ENCODE data around the gene LEUTX. TPM values are rescaled to one million over a fixed set of nuclear protein-coding genes. Genes with fewer than 3 reads are reported as not detected.

LEUTX gene
- total and polyA plus RNA-seq, 2 experiments from 2014 or later: not detected

- Mint-ChIP-seq H3K9me3 (no peaks in the 10 kb centered on the region), H3K27me3 (ENCODE audit: insufficient read depth, low read depth, poor library complexity) (peaks cover 2% of the 10 kb centered on the region), H3K4me1 (no peaks in the 10 kb centered on the region), H3K27ac (no peak overlapping the region), H3K36me3 (ENCODE audit: low read depth) (no peaks in the 10 kb centered on the region), H3K4me3 (no peak overlapping the region)
- Histone ChIP-seq H3K36me3 (ENCODE audit: insufficient read depth) (no peaks in the 10 kb centered on the region), H4K20me1 (replicated peaks; ENCODE audit: insufficient read depth) (no peaks in the 10 kb centered on the region), H2AFZ (no peak overlapping the region), H3K79me2 (replicated peaks; ENCODE audit: insufficient read depth) (no peaks in the 10 kb centered on the region), H3K4me3 (no peak overlapping the region), H3F3A (replicated peaks; ENCODE audit: low read depth) (no peaks in the 10 kb centered on the region), H3K27ac (ENCODE audit: low read depth) (no peak overlapping the region), H3K4me1 (ENCODE audit: insufficient read depth) (0 out of 2 replicates have a peak, but pooled peaks cover 12% of the 10 kb centered on the region), H3K27me3 (ENCODE audit: insufficient read depth) (no peaks in the 10 kb centered on the region), H3K9me2 (ENCODE audit: insufficient read depth) (no peaks in the 10 kb centered on the region), H3K4me2 (no peak overlapping the region)
- ATAC-seq: no peak
- no peak for DNase-seq (ENCODE audit: low spot score)
- TF ChIP-seq CREB1 (CRISPR knock-in tag; IDR thresholded peaks at IDR 0.05; ENCODE audit: low read depth) (no peak), NANOG (IDR thresholded peaks at IDR 0.05; ENCODE audit: borderline replicate concordance) (no peak), ZNF462 (CRISPR knock-in tag; IDR thresholded peaks at IDR 0.05) (no peak), POLR2AphosphoS5 (IDR thresholded peaks at IDR 0.05; ENCODE audit: low read depth) (no peak), REST (IDR thresholded peaks at IDR 0.05; ENCODE audit: unreplicated experiment) (no peak), EZH2phosphoT487 (IDR thresholded peaks at IDR 0.05; ENCODE audit: unreplicated experiment) (no peak), JUNB (IDR thresholded peaks at IDR 0.05; ENCODE audit: unreplicated experiment) (no peak), STAT1 (IDR thresholded peaks at IDR 0.05; ENCODE audit: unreplicated experiment) (no peak), CTCF (conservative IDR thresholded peaks at IDR 0.05; ENCODE audit: low read depth in 2 of 2) (no peak), ZNF114 (CRISPR knock-in tag; IDR thresholded peaks at IDR 0.05) (no peak), ZNF331 (CRISPR knock-in tag; IDR thresholded peaks at IDR 0.05; ENCODE audit: low read depth) (no peak), ETS1 (IDR thresholded peaks at IDR 0.05) (no peak), EZH2 (IDR thresholded peaks at IDR 0.05; ENCODE audit: low read depth, unreplicated experiment) (no peak)
Observed at GRCh38 chr19:39736088-39736487, 42.6 kb upstream of the LEUTX start.
